GM23338 (cell line): ENCODE data around the gene PANK4. TPM values are rescaled to one million over a fixed set of nuclear protein-coding genes. Genes with fewer than 3 reads are reported as not detected.

ENCODE experiments used
- ATAC-seq: fragments of 200-7000 bp; cut with Tn5 transposase; 3 replicates; pipeline ENCODE4 v1.9.1; 2020
- DNase-seq: peaks from one replicate; pipeline ENCODE4 v3.0.0-alpha.2; 2015; ENCODE audit warnings: low spot score
- H2AFZ ChIP-seq: fragments of 200-600 bp; sonication (generic); 2 replicates; pipeline ENCODE4 v1.8.0; 2016; ENCODE audit warnings: antibody characterized with exemption, mild to moderate bottlenecking, moderate library complexity
- H3F3A ChIP-seq: fragments of 200-600 bp; sonication (generic); replicated peaks from 2 replicates; pipeline ENCODE4 v1.8.0; 2017; ENCODE audit warnings: antibody characterized with exemption, mixed run types, low read depth
- H3K27ac ChIP-seq: fragments of 200-600 bp; sonication (generic); 2 replicates; pipeline ENCODE4 v1.6.1; 2016; ENCODE audit warnings: low read depth
- H3K27me3 ChIP-seq: fragments of 200-600 bp; sonication (generic); 2 replicates; pipeline ENCODE4 v1.8.0; 2016; ENCODE audit warnings: mild to moderate bottlenecking, mixed run types, moderate library complexity; ENCODE audit not compliant: insufficient read depth
- H3K36me3 ChIP-seq: fragments of 200-600 bp; sonication (generic); 2 replicates; pipeline ENCODE4 v1.8.0; 2016; ENCODE audit warnings: mild to moderate bottlenecking; ENCODE audit not compliant: insufficient read depth
- H3K4me1 ChIP-seq: fragments of 200-600 bp; sonication (generic); 2 replicates; pipeline ENCODE4 v1.8.0; 2016; ENCODE audit warnings: mild to moderate bottlenecking, moderate library complexity; ENCODE audit not compliant: insufficient read depth
- H3K4me2 ChIP-seq: fragments of 200-600 bp; sonication (generic); 2 replicates; pipeline ENCODE4 v1.7.1; 2017; ENCODE audit warnings: mixed run types
- H3K4me3 ChIP-seq: fragments of 200-600 bp; sonication (generic); 2 replicates; pipeline ENCODE4 v1.6.1; 2016; ENCODE audit warnings: mixed run types
- H3K79me2 ChIP-seq: fragments of 200-600 bp; sonication (generic); replicated peaks from 2 replicates; pipeline ENCODE4 v1.8.0; 2017; ENCODE audit warnings: mild to moderate bottlenecking; ENCODE audit not compliant: insufficient read depth
- H3K9me2 ChIP-seq: fragments of 200-600 bp; sonication (generic); 2 replicates; pipeline ENCODE4 v1.8.0; 2017; ENCODE audit not compliant: insufficient read depth
- H4K20me1 ChIP-seq: fragments of 200-600 bp; sonication (generic); replicated peaks from 2 replicates; pipeline ENCODE4 v1.8.0; 2017; ENCODE audit warnings: mild to moderate bottlenecking; ENCODE audit not compliant: insufficient read depth
- H3K27ac Mint-ChIP-seq: 2 replicates; pipeline ENCODE4 v1.8.0; 2020; ENCODE audit warnings: inconsistent platforms, mild to moderate bottlenecking, moderate library complexity, mixed read lengths
- H3K27me3 Mint-ChIP-seq: 3 replicates; pipeline ENCODE4 v1.8.0; 2022; ENCODE audit warnings: low read depth, mild to moderate bottlenecking, moderate library complexity, mixed read lengths, inconsistent platforms; ENCODE audit not compliant: insufficient read depth, poor library complexity
- H3K36me3 Mint-ChIP-seq: 3 replicates; pipeline ENCODE4 v1.8.0; 2021; ENCODE audit warnings: low read depth, mild to moderate bottlenecking, inconsistent platforms, moderate library complexity, mixed read lengths
- H3K4me1 Mint-ChIP-seq: 3 replicates; pipeline ENCODE4 v1.8.0; 2020; ENCODE audit warnings: mild to moderate bottlenecking, inconsistent platforms, mixed read lengths
- H3K4me3 Mint-ChIP-seq: 3 replicates; pipeline ENCODE4 v1.8.0; 2021; ENCODE audit warnings: moderate library complexity, mild to moderate bottlenecking, inconsistent platforms, mixed read lengths
- H3K9me3 Mint-ChIP-seq: 3 replicates; pipeline ENCODE4 v1.8.0; 2020; ENCODE audit warnings: moderate library complexity, mild to moderate bottlenecking, inconsistent platforms, mixed read lengths
- EZH2 ChIP-seq: fragments of 200-600 bp; sonication (generic); IDR thresholded peaks from one replicate; pipeline ENCODE4 v1.8.0; 2017; ENCODE audit warnings: antibody characterized with exemption, mild to moderate bottlenecking, low read depth; ENCODE audit not compliant: unreplicated experiment
- EZH2phosphoT487 ChIP-seq: fragments of 200-600 bp; sonication (generic); IDR thresholded peaks from one replicate; pipeline ENCODE4 v1.8.1; 2018; ENCODE audit warnings: antibody characterized with exemption; ENCODE audit not compliant: unreplicated experiment
- JUNB ChIP-seq: IDR thresholded peaks from one replicate; pipeline ENCODE4 v1.6.1; 2016; ENCODE audit warnings: antibody characterized with exemption; ENCODE audit not compliant: unreplicated experiment
- NANOG ChIP-seq: IDR thresholded peaks from 2 replicates; pipeline ENCODE4 v1.6.1; 2016; ENCODE audit warnings: antibody characterized with exemption, borderline replicate concordance
- POLR2AphosphoS5 ChIP-seq: IDR thresholded peaks from 2 replicates; pipeline ENCODE4 v1.6.1; 2016; ENCODE audit warnings: antibody characterized with exemption, low read depth
- STAT1 ChIP-seq: IDR thresholded peaks from one replicate; pipeline ENCODE4 v1.6.1; 2016; ENCODE audit warnings: antibody characterized with exemption; ENCODE audit not compliant: unreplicated experiment
- ZNF114 ChIP-seq: fragments of 250-450 bp; sonication (Bioruptor Pico); IDR thresholded peaks from 2 replicates; pipeline ENCODE4 v1.5.0; 2020; ENCODE audit warnings: mild to moderate bottlenecking, moderate library complexity
- ZNF331 ChIP-seq: fragments of 250-450 bp; sonication (Bioruptor Pico); IDR thresholded peaks from 2 replicates; pipeline ENCODE4 v1.5.0; 2020; ENCODE audit warnings: low read depth, mild to moderate bottlenecking, moderate library complexity
- polyA plus RNA-seq: library from polyadenylated mRNA; unstranded; fragments of >200 nt; fragmentation: Nextera tagmentation; extraction: Ambion mirVana; gene quantifications from 2 replicates; pipeline ENCODE4 v1.2.1, GENCODE V29; 2016
- total RNA-seq: library from RNA; depleted of rRNA; stranded (reverse); fragments of >200 nt; shearing (Covaris generic); gene quantifications from 2 replicates; pipeline ENCODE4 v1.2.3, GENCODE V29; 2014
- TF ChIP-seq, protein P1 (sequence below): fragments of 250-450 bp; sonication (Bioruptor Pico); IDR thresholded peaks from 2 replicates; pipeline ENCODE4 v1.5.0; 2020; ENCODE audit warnings: mild to moderate bottlenecking, moderate library complexity
- TF ChIP-seq, protein P2 (sequence below), 2 experiments: fragments of 200-600 bp in 1 of 2; sonication (generic) in 1 of 2; conservative IDR thresholded peaks; 2 replicates each; pipeline versions ENCODE4 v1.5.1 to v1.6.1; 2016 to 2017; ENCODE audit warnings: antibody characterized with exemption in 2 of 2, low read depth in 2 of 2, mild to moderate bottlenecking in 2 of 2, moderate library complexity in 1 of 2
- TF ChIP-seq, protein P3 (sequence below): IDR thresholded peaks from 2 replicates; pipeline ENCODE4 v1.6.1; 2016; ENCODE audit warnings: antibody characterized with exemption
- TF ChIP-seq, protein P4 (sequence below): IDR thresholded peaks from one replicate; pipeline ENCODE4 v1.6.1; 2018; ENCODE audit warnings: antibody characterized with exemption; ENCODE audit not compliant: unreplicated experiment

PANK4 gene
- total and polyA plus RNA-seq, 2 experiments from 2014 or later = 25.8 to 43.7 TPM

DNA sequence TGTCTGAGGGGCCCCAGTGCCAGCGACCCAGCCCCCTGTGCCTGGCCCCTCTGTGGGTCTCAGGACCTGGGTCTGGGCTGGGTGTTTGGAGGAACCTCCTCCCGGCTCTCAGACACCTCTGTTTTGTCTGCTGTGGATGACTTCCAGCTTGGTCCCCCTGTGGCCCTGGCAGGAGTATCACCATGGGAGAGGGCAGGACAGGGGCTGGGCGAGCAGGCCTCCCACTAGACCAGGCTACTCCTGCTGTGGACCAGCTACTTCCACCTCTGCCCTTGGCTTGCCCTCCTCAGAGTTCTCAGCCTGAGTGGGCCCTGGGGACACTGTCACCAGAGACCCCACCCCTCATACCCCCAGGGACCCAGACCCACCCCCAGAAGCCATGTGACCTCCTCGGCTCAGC is 28.5 kb downstream of the PANK4 start (continued):
- TF ChIP-seq, protein P1, sequence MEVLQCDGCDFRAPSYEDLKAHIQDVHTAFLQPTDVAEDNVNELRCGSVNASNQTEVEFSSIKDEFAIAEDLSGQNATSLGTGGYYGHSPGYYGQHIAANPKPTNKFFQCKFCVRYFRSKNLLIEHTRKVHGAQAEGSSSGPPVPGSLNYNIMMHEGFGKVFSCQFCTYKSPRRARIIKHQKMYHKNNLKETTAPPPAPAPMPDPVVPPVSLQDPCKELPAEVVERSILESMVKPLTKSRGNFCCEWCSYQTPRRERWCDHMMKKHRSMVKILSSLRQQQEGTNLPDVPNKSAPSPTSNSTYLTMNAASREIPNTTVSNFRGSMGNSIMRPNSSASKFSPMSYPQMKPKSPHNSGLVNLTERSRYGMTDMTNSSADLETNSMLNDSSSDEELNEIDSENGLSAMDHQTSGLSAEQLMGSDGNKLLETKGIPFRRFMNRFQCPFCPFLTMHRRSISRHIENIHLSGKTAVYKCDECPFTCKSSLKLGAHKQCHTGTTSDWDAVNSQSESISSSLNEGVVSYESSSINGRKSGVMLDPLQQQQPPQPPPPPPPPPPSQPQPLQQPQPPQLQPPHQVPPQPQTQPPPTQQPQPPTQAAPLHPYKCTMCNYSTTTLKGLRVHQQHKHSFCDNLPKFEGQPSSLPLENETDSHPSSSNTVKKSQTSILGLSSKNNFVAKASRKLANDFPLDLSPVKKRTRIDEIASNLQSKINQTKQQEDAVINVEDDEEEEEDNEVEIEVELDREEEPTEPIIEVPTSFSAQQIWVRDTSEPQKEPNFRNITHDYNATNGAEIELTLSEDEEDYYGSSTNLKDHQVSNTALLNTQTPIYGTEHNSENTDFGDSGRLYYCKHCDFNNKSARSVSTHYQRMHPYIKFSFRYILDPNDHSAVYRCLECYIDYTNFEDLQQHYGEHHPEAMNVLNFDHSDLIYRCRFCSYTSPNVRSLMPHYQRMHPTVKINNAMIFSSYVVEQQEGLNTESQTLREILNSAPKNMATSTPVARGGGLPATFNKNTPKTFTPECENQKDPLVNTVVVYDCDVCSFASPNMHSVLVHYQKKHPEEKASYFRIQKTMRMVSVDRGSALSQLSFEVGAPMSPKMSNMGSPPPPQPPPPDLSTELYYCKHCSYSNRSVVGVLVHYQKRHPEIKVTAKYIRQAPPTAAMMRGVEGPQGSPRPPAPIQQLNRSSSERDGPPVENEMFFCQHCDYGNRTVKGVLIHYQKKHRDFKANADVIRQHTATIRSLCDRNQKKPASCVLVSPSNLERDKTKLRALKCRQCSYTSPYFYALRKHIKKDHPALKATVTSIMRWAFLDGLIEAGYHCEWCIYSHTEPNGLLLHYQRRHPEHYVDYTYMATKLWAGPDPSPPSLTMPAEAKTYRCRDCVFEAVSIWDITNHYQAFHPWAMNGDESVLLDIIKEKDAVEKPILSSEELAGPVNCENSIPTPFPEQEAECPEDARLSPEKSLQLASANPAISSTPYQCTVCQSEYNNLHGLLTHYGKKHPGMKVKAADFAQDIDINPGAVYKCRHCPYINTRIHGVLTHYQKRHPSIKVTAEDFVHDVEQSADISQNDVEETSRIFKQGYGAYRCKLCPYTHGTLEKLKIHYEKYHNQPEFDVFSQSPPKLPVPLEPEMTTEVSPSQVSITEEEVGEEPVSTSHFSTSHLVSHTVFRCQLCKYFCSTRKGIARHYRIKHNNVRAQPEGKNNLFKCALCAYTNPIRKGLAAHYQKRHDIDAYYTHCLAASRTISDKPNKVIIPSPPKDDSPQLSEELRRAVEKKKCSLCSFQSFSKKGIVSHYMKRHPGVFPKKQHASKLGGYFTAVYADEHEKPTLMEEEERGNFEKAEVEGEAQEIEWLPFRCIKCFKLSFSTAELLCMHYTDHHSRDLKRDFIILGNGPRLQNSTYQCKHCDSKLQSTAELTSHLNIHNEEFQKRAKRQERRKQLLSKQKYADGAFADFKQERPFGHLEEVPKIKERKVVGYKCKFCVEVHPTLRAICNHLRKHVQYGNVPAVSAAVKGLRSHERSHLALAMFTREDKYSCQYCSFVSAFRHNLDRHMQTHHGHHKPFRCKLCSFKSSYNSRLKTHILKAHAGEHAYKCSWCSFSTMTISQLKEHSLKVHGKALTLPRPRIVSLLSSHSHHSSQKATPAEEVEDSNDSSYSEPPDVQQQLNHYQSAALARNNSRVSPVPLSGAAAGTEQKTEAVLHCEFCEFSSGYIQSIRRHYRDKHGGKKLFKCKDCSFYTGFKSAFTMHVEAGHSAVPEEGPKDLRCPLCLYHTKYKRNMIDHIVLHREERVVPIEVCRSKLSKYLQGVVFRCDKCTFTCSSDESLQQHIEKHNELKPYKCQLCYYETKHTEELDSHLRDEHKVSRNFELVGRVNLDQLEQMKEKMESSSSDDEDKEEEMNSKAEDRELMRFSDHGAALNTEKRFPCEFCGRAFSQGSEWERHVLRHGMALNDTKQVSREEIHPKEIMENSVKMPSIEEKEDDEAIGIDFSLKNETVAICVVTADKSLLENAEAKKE (CRISPR knock-in tag) = no peak
- TF ChIP-seq ZNF114 (no peak), NANOG (no peak), EZH2 (no peak)

DNA sequence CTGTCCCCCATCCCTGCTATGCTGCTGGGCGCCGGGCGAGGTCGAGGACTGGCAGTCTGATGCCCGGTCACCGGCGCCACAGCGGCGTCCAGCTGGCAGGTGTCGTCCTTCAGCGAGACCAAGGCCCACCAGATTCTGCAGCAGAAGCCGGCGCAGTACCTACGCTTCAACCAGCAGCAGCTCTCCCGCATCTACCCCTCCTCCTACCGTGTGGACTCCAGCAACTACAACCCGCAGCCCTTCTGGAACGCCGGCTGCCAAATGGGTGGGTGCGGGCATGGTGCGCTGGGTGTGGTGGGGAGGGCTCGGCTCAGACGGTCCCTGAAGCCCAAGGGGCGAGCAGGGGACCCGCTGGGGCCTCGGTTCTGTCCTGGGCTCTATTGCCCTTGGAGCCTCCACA is 29.6 kb downstream of the PANK4 start:
- Mint-ChIP-seq H3K36me3 (no peaks in the 10 kb centered on the region), H3K4me3 (no peak overlapping the region), H3K27me3 (peaks cover 16% of the 10 kb centered on the region), H3K4me1 (no peaks in the 10 kb centered on the region), H3K27ac (no peak overlapping the region), H3K9me3 (no peaks in the 10 kb centered on the region)
- H2AFZ ChIP-seq = no peak overlapping the region
- H3K9me2 ChIP-seq = no peaks in the 10 kb centered on the region
- no peaks in the 10 kb centered on the region for H3K27me3 ChIP-seq
- DNase-seq (no peak), ATAC-seq (no peak)
- no peak overlapping the region for H3K4me3 ChIP-seq
- no peaks in the 10 kb centered on the region for H3K36me3 ChIP-seq
- no peak overlapping the region for H3K27ac ChIP-seq
- H4K20me1 ChIP-seq = no peaks in the 10 kb centered on the region
- H3K79me2 ChIP-seq = no peaks in the 10 kb centered on the region
- no peaks in the 10 kb centered on the region for H3F3A ChIP-seq
- no peak overlapping the region for H3K4me2 ChIP-seq
- H3K4me1 ChIP-seq = no peaks in the 10 kb centered on the region
- TF ChIP-seq, protein P2, sequence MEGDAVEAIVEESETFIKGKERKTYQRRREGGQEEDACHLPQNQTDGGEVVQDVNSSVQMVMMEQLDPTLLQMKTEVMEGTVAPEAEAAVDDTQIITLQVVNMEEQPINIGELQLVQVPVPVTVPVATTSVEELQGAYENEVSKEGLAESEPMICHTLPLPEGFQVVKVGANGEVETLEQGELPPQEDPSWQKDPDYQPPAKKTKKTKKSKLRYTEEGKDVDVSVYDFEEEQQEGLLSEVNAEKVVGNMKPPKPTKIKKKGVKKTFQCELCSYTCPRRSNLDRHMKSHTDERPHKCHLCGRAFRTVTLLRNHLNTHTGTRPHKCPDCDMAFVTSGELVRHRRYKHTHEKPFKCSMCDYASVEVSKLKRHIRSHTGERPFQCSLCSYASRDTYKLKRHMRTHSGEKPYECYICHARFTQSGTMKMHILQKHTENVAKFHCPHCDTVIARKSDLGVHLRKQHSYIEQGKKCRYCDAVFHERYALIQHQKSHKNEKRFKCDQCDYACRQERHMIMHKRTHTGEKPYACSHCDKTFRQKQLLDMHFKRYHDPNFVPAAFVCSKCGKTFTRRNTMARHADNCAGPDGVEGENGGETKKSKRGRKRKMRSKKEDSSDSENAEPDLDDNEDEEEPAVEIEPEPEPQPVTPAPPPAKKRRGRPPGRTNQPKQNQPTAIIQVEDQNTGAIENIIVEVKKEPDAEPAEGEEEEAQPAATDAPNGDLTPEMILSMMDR (conservative IDR thresholded peaks at IDR 0.05; ENCODE audit: low read depth in 2 of 2) = no peak
- TF ChIP-seq ZNF331 (CRISPR knock-in tag) = no peak
- TF ChIP-seq POLR2AphosphoS5 = no peak
- TF ChIP-seq NANOG = no peak
- no peak for TF ChIP-seq ZNF114
- TF ChIP-seq, protein P3, sequence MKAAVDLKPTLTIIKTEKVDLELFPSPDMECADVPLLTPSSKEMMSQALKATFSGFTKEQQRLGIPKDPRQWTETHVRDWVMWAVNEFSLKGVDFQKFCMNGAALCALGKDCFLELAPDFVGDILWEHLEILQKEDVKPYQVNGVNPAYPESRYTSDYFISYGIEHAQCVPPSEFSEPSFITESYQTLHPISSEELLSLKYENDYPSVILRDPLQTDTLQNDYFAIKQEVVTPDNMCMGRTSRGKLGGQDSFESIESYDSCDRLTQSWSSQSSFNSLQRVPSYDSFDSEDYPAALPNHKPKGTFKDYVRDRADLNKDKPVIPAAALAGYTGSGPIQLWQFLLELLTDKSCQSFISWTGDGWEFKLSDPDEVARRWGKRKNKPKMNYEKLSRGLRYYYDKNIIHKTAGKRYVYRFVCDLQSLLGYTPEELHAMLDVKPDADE = no peak
- TF ChIP-seq EZH2phosphoT487 = no peak
- TF ChIP-seq EZH2 = no peak
- TF ChIP-seq, protein P4, sequence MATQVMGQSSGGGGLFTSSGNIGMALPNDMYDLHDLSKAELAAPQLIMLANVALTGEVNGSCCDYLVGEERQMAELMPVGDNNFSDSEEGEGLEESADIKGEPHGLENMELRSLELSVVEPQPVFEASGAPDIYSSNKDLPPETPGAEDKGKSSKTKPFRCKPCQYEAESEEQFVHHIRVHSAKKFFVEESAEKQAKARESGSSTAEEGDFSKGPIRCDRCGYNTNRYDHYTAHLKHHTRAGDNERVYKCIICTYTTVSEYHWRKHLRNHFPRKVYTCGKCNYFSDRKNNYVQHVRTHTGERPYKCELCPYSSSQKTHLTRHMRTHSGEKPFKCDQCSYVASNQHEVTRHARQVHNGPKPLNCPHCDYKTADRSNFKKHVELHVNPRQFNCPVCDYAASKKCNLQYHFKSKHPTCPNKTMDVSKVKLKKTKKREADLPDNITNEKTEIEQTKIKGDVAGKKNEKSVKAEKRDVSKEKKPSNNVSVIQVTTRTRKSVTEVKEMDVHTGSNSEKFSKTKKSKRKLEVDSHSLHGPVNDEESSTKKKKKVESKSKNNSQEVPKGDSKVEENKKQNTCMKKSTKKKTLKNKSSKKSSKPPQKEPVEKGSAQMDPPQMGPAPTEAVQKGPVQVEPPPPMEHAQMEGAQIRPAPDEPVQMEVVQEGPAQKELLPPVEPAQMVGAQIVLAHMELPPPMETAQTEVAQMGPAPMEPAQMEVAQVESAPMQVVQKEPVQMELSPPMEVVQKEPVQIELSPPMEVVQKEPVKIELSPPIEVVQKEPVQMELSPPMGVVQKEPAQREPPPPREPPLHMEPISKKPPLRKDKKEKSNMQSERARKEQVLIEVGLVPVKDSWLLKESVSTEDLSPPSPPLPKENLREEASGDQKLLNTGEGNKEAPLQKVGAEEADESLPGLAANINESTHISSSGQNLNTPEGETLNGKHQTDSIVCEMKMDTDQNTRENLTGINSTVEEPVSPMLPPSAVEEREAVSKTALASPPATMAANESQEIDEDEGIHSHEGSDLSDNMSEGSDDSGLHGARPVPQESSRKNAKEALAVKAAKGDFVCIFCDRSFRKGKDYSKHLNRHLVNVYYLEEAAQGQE = no peak
- no peak for TF ChIP-seq JUNB
- TF ChIP-seq STAT1 = no peak
